AG04450 (cell line): Measurements from ENCODE around the gene CDR2. TPM values are rescaled to one million over a fixed set of nuclear protein-coding genes. Genes with fewer than 3 reads are reported as not detected.
A peak's percentile ranks its signal among the peaks of the same experiment; 100 is the strongest.

Source experiments
- CTCF ChIA-PET: fragments of 300-600, 350-600 bp; formaldehyde crosslinking; extraction: SDS; loops from one replicate; lab custom pipeline; 2022; ENCODE audit warnings: antibody characterized with exemption, inconsistent platforms; lab: Charles Lee
- POLR2A ChIA-PET: fragments of 350-600 bp; formaldehyde crosslinking; extraction: SDS; loops from one replicate; lab custom pipeline; 2021; ENCODE audit warnings: antibody characterized with exemption, inconsistent platforms; lab: Yijun Ruan, JAX
- DNase-seq: peaks from one replicate; pipeline ENCODE4 v3.0.0-alpha.2; 2011; ENCODE audit warnings: low read depth, low spot score
- H3K27ac ChIP-seq: one replicate; pipeline ENCODE4 v1.5.1; 2012; ENCODE audit warnings: low read depth, low read length, control low read depth
- H3K27me3 ChIP-seq: one replicate; pipeline ENCODE4 v1.6.0; 2012; ENCODE audit warnings: low read length; ENCODE audit not compliant: control insufficient read depth, insufficient read depth
- H3K4me3 ChIP-seq: 2 replicates; pipeline ENCODE4 v1.5.1; 2011; ENCODE audit warnings: mild to moderate bottlenecking, low read depth, low read length, control low read depth
- H3K9me3 ChIP-seq: 2 replicates; pipeline ENCODE4 v1.5.1; 2012; ENCODE audit warnings: low read length; ENCODE audit not compliant: control insufficient read depth, insufficient read depth
- CTCF ChIP-seq: IDR thresholded peaks from 2 replicates; pipeline ENCODE4 v1.5.1; 2011; ENCODE audit warnings: low read depth, low read length, control low read depth, inconsistent platforms
- polyA plus RNA-seq: library from polyadenylated mRNA; depleted of rRNA; stranded (reverse); fragments of >200 nt; gene quantifications from 2 replicates; pipeline ENCODE4 v1.2.3, GENCODE V29; 2011

The CDR2 gene
- polyA plus RNA-seq, 1 experiment, result 138 TPM

- H3K27me3 ChIP-seq, result no peaks in the 10 kb centered on the region
- H3K27ac ChIP-seq, result no peak overlapping the region
- CTCF ChIA-PET, result interaction anchor here (0.7 kb wide), 1 partner anchor 30 kb away, joined by 8 read pairs; no protein-coding TSS in a partner anchor
- DNase-seq, result no peak
- no peaks in the 10 kb centered on the region for H3K9me3 ChIP-seq
- no peak overlapping the region for H3K4me3 ChIP-seq
- POLR2A ChIA-PET, result no interaction called here
- TF ChIP-seq CTCF, result no peak
Measured at GRCh38 chr16:22356930-22357634, 17.3 kb downstream of the CDR2 start.

GRCh38 chr16:22355487-22355908, 18.9 kb downstream of the CDR2 start:
- no peaks in the 10 kb centered on the region for H3K9me3 ChIP-seq
- CTCF ChIA-PET, result interaction anchor here (1.2 kb wide), 1 partner anchor 55 kb away, joined by 4 read pairs; no protein-coding TSS in a partner anchor
- H3K4me3 ChIP-seq, result no peak overlapping the region
- POLR2A ChIA-PET, result interaction anchor here (3.5 kb wide), 1 partner anchor 14 kb away, joined by 16 read pairs; no protein-coding TSS in a partner anchor
- no peak for TF ChIP-seq CTCF
- no peaks in the 10 kb centered on the region for H3K27me3 ChIP-seq
- H3K27ac ChIP-seq, result no peak overlapping the region
- no peak for DNase-seq

GRCh38 chr16:22353933-22354541, 20.4 kb downstream of the CDR2 start:
- Histone ChIP-seq H3K4me3 (no peak overlapping the region), H3K27me3 (no peaks in the 10 kb centered on the region), H3K9me3 (no peaks in the 10 kb centered on the region), H3K27ac (peak overlapping the region; percentile 95)
- no peak for DNase-seq
- ChIA-PET POLR2A (interaction anchor here (0.6 to 3.5 kb wide), 9 partner anchors 12 to 365 kb away, joined by 3 to 16 read pairs (median 7); partner anchors contain the start of gene CDR2), CTCF (interaction anchor here (2.5 kb wide), 1 partner anchor 33 kb away, joined by 10 read pairs; no protein-coding TSS in a partner anchor)
- TF ChIP-seq CTCF, result no peak

- Histone ChIP-seq H3K4me3 (no peak overlapping the region), H3K27ac (peak overlapping the region; percentile 95), H3K27me3 (no peaks in the 10 kb centered on the region), H3K9me3 (no peaks in the 10 kb centered on the region)
- ChIA-PET POLR2A (interaction anchor here (0.6 to 3.5 kb wide), 8 partner anchors 17 to 162 kb away, joined by 3 to 16 read pairs (median 6); partner anchors contain the start of gene CDR2), CTCF (interaction anchor here (0.8 to 2.5 kb wide), 2 partner anchors 17 to 32 kb away, joined by 3 to 10 read pairs; no protein-coding TSS in a partner anchor)
- peak; percentile 71 for DNase-seq
- TF ChIP-seq CTCF, result no peak
Measured at GRCh38 chr16:22353191-22353919, 21.1 kb downstream of the CDR2 start.
